Measurements from ENCODE around the gene MADCAM1.

Gene MADCAM1

GRCh38 chr19:464208-464545 is 32.1 kb upstream of the MADCAM1 start:
- Histone ChIP-seq H3K36me3 (no peaks in the 10 kb centered on the region), H3K27me3 (peaks cover 18% of the 10 kb centered on the region), H3K4me3 (ENCODE audit: low read depth, low read length) (no peak overlapping the region), H3K4me1 (no peaks in the 10 kb centered on the region), H3K9me3 (no peaks in the 10 kb centered on the region)
- no peak for DNase-seq
- TF ChIP-seq CTCF (IDR thresholded peaks at IDR 0.05; ENCODE audit: low read depth, low read length), result no peak

DNA sequence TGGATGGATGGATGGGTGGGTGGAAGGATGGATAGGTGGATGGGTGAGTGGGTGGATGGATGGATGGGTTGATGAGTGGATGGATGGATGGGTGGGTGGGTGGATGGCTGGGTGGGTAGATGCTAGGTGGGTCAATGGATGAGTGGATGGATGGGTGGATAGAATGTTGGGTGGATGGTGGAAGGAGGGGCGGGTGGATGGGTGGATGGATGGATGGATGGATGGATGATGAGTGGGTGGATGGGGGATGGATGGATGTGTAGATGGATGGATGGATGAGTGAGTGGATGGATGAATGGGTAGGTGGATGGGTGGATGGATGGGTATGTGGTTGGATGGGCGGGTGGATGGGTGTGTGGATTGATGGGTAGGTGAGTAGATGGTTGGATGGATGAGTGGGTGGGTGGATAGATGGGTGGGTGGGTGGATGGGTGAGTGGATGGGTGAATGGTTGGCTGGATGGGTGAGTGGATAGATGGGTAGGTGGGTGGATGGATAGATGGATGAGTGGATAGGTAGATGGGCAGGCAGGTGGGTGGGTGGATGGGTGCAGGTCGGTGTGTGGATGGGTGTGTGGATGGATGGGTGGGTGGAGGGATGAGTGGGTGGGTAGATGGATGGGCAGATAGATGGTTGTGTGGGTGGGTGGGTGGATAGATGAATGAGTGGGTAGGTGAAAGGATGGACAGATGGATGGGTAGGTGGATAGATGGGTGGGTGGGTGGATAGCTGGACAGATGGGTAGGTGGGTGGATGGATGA is 31.1 kb upstream of the MADCAM1 start:
- peaks cover 12% of the 10 kb centered on the region for H3K27me3 ChIP-seq
- H3K4me1 ChIP-seq, result no peaks in the 10 kb centered on the region

GRCh38 chr19:467554-467953 is 28.7 kb upstream of the MADCAM1 start:
- no peak overlapping the region for H3K4me3 ChIP-seq (ENCODE audit: low read depth, low read length)
- H3K4me1 ChIP-seq, result no peaks in the 10 kb centered on the region
- no peaks in the 10 kb centered on the region for H3K36me3 ChIP-seq
- no peak for TF ChIP-seq CTCF (IDR thresholded peaks at IDR 0.05; ENCODE audit: low read depth, low read length)
- H3K9me3 ChIP-seq, result no peaks in the 10 kb centered on the region
- DNase-seq, result no peak
- no peaks in the 10 kb centered on the region; the same call in 1 of the 2 replicates for H3K27me3 ChIP-seq

More for the DNA sequence above, 31.1 kb upstream of the MADCAM1 start:
- TF ChIP-seq CTCF (IDR thresholded peaks at IDR 0.05; ENCODE audit: low read depth, low read length), result no peak
- DNase-seq, result no peak
- no peaks in the 10 kb centered on the region for H3K9me3 ChIP-seq
- H3K36me3 ChIP-seq, result no peaks in the 10 kb centered on the region
- no peak overlapping the region for H3K4me3 ChIP-seq (ENCODE audit: low read depth, low read length)

- Histone ChIP-seq H3K4me1 (no peaks in the 10 kb centered on the region), H3K9me3 (no peaks in the 10 kb centered on the region), H3K36me3 (no peaks in the 10 kb centered on the region), H3K4me3 (ENCODE audit: low read depth, low read length) (no peak overlapping the region), H3K27me3 (no peaks in the 10 kb centered on the region)
- no peak for TF ChIP-seq CTCF (IDR thresholded peaks at IDR 0.05; ENCODE audit: low read depth, low read length)
- no peak for DNase-seq
These were observed 27.6 kb upstream of the MADCAM1 start for GRCh38 chr19:468587-469256.

DNA sequence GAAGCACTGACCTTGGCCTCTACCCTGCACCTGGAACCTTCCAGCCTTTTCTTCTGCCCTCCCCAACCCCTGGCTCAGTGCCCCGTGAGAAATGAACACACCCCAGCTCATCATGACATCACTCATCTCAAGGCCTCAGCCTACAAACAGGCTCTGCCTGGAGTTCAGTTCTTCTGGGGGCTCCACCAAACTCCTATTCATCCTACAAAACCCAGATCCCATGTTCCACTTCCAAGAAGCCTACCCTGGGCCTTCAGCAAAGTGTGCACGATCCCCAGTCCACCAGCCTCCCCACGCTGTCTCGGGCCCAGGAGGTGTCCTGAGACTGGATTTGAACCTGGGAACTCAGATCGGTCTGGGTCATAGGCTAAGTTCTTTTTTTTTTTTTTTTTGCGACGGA is 26.5 kb upstream of the MADCAM1 start:
- Histone ChIP-seq H3K27me3 (no peaks in the 10 kb centered on the region), H3K9me3 (no peaks in the 10 kb centered on the region), H3K4me1 (no peaks in the 10 kb centered on the region), H3K4me3 (ENCODE audit: low read depth, low read length) (no peak overlapping the region), H3K36me3 (no peaks in the 10 kb centered on the region)
- no peak for DNase-seq
- no peak for TF ChIP-seq CTCF (IDR thresholded peaks at IDR 0.05; ENCODE audit: low read depth, low read length)

GRCh38 chr19:470701-471100 is 25.6 kb upstream of the MADCAM1 start:
- Histone ChIP-seq H3K9me3 (no peaks in the 10 kb centered on the region), H3K36me3 (no peaks in the 10 kb centered on the region), H3K27me3 (no peaks in the 10 kb centered on the region), H3K4me1 (no peaks in the 10 kb centered on the region), H3K4me3 (ENCODE audit: low read depth, low read length) (no peak overlapping the region)
- no peak for DNase-seq
- no peak for TF ChIP-seq CTCF (IDR thresholded peaks at IDR 0.05; ENCODE audit: low read depth, low read length)
